Left cardiac atrium (tissue), 4 donors: Measurements from ENCODE around the gene FAM53A. TPM values are rescaled to one million over a fixed set of nuclear protein-coding genes. Genes with fewer than 3 reads are reported as not detected.

ENCODE experiments used
- ATAC-seq, 2 donors: fragments of 200-7000 bp; cut with Tn5 transposase; one replicate each; pipeline ENCODE4 v1.9.1; 2020; ENCODE audit warnings: mild to moderate bottlenecking in 2 of 2, moderate library complexity in 2 of 2
- DNase-seq: peaks from one replicate; pipeline ENCODE4 v3.0.0-alpha.2; 2020
- intact Hi-C, 2 donors: fragments of 100-400 bp; cut with DNase I; formaldehyde crosslinking; loops; one replicate each; pipeline versions ENCODE4 v1.14.1 to v1.15.1; 2022 to 2023
- total RNA-seq, 2 donors: library from RNA; stranded (reverse); fragmentation: NEBNext Ultra II Directional; extraction: Animal tissue kit (Norgen Biotek cat#: 25700); gene quantifications; one replicate each; pipeline ENCODE4 v1.2.1, GENCODE V29; 2021
- donor health status: DM: no; HTN: yes; CAD: no.
- donor health status: DM: no; HTN: yes; CAD: no; lungs with severe emphysema.
- donor health status: DM: yes; HTN: yes; CAD: no.
- donor health status: Dilated cardiomyopathy.

The FAM53A gene
- total RNA-seq, 2 donors from 2014 or later = 1.3 to 1.6 TPM

DNA sequence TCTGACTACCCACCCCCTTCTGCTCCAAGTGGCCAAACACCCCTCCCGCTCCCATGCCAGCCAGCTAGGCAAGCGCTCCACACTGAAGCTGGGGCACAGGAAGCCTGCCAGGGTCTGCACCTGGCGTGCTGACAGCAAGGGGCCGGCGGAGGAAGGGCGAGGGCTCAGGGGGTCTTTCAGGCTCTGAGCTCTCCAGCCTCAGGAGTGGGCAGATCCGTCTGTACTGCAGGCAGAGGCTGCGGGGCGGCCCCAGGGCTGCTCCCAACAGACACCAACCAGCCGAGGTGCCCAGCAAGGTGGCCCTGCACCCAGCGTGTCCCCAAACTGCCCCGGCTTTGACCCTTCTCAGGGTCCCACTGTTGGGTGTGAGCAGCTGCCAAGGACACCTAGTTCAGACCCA, 14.8 kb downstream of the FAM53A start:
- DNase-seq (no peak), ATAC-seq (no peak)
- intact Hi-C loops = no loop called here

GRCh38 chr4:1668488-1668840, 15.6 kb downstream of the FAM53A start:
- intact Hi-C loops = no loop called here
- ATAC-seq (peak in 1 of 2 donors; percentile 14), DNase-seq (no peak)

- DNase-seq = no peak
- peak in 1 of 2 donors; percentile 62 for ATAC-seq
- intact Hi-C loops = no loop called here
Measured at GRCh38 chr4:1667273-1667672, 16.8 kb downstream of the FAM53A start.

DNA sequence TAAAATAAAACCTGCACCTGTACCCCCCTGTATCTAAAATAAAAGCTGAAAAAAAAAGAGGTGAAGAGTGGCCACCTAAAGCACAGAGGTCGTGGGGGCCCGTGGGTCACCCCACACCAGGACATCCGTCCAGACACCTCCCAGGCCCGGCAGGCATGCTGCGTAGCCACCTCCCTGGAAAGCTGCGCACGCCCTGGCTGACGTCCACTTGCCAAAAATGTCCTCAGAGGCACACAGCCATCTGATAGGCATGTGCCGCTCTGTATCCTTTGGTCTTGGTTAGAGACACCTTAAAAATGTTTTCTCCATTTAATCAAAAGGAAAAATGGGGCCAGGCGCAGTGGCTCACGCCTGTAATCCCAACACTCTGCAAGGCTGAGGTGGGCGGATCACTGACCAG, 17.7 kb downstream of the FAM53A start:
- intact Hi-C loops = no loop called here
- ATAC-seq (peak; percentile 74 to 82), DNase-seq (peak; percentile 65)

DNA sequence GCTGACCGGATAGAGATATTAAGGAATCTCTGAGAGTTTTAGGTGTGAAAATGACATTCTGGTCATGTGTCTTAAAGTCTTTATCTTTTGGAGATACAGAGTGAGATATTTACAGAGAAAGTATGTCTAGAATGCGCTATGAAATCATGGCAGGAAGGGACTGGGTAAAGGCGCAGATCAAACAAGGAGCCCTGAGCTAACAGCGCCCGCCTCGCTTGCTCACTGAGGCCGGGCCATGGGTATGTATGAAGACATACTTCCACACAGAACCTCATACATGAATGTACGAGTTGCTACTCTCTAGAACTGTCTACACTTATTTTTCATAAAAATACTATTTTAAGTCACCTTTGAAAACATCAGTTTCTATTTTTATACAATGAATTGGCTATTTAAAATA, 20.0 kb downstream of the FAM53A start:
- intact Hi-C loops = no loop called here
- ATAC-seq (no peak), DNase-seq (no peak)

- intact Hi-C loops = no loop called here
- no peak for DNase-seq
- ATAC-seq = no peak
Measured at GRCh38 chr4:1663549-1663948, 20.6 kb downstream of the FAM53A start.

GRCh38 chr4:1661695-1662094, 22.4 kb downstream of the FAM53A start:
- DNase-seq = no peak
- ATAC-seq = no peak
- intact Hi-C loops = no loop called here

GRCh38 chr4:1660948-1661677, 23.0 kb downstream of the FAM53A start:
- no peak for DNase-seq
- ATAC-seq = no peak
- intact Hi-C loops = no loop called here

- intact Hi-C loops = no loop called here
- ATAC-seq = no peak
- DNase-seq = no peak
Measured at GRCh38 chr4:1659104-1660043, 24.7 kb downstream of the FAM53A start.

DNA sequence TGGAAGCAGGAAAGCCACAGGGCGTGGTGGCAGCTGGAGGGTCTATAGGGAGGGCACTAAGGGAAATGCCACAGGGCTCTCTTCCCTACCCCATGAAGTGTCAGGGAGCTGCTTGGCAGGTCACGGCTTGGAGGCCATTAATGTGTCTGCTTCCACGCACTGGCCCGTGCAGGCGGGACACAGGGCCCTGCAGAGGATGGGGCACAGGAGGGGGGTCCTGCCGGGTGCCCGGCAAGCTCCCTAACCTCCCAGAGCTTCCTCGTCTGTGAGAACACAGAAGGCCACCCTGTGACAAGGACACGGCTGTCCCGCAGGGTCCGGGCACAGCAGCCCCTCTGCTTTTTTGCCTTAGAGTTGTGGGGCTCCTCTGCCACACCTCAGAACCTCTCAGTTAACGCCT, 25.5 kb downstream of the FAM53A start:
- intact Hi-C loops = no loop called here
- ATAC-seq = no peak
- DNase-seq = no peak

- intact Hi-C loops = no loop called here
- DNase-seq (no peak), ATAC-seq (no peak)
Measured at GRCh38 chr4:1658146-1658545, 26.0 kb downstream of the FAM53A start.

GRCh38 chr4:1656986-1657385, 27.1 kb downstream of the FAM53A start:
- intact Hi-C loops = no loop called here
- DNase-seq = no peak
- no peak for ATAC-seq

- DNase-seq (no peak), ATAC-seq (no peak)
- intact Hi-C loops = no loop called here
Measured at GRCh38 chr4:1656132-1656531, 28.0 kb downstream of the FAM53A start.

GRCh38 chr4:1655676-1656075, 28.4 kb downstream of the FAM53A start:
- intact Hi-C loops = no loop called here
- DNase-seq (no peak), ATAC-seq (no peak)

DNA sequence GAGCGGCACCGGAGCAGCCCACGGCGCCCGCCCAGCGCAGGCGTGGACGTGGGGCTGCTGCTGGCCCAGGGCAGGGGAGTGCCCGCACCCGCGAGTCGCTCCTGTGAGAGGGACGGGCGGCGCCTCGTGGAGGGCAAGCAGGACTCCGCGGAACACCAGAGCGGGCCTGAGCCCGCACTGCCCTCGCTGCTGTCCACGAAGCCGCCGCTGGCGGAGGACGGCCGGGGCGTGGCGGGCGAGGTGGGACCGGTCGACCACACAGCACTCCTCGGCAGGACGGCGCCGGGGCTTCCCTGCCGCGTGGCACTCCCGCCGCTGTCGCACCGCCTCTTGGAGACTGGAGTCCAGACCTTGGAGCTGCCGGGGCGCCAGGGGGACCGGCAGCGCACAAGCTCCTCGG, 29.0 kb downstream of the FAM53A start:
- intact Hi-C loops = no loop called here
- no peak for DNase-seq
- ATAC-seq = peak in 1 of 2 donors; percentile 15

DNA sequence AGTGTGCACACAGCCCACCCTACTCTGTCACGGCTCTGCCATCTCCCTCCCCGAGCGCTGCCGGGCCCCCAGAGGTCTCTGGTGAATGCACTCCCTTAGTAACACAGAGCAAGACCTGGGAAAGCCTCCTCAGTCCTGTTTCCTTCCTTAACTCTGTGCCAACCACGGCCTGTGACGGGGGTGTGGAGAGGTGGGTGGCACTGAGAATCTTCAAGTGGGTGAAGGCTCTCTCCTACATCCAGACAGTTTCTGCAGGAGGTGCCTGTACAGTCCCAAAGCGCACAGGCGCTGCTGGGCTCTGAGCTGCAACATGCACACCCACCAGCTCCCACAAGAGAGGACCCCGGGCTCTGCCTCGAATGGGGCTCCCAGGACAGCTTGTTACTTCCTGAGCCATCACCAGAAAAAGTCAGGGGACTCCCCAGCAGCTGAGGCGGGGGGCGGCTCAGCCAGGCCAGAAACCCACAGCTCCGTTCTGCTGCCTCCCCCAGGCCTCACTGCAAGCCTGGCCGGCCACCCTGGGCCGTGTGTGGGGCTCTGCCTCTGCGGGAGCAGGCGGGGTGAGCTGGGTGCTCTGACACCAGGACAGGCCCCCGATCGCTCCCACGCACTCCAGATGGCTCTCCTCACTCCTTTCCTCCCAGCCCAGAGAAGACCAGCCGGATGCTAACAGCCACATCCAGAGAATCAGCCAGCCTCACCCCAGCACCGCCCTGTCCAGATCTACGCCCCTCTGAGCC, 29.7 kb downstream of the FAM53A start:
- ATAC-seq = no peak
- intact Hi-C loops = no loop called here
- DNase-seq = no peak

DNA sequence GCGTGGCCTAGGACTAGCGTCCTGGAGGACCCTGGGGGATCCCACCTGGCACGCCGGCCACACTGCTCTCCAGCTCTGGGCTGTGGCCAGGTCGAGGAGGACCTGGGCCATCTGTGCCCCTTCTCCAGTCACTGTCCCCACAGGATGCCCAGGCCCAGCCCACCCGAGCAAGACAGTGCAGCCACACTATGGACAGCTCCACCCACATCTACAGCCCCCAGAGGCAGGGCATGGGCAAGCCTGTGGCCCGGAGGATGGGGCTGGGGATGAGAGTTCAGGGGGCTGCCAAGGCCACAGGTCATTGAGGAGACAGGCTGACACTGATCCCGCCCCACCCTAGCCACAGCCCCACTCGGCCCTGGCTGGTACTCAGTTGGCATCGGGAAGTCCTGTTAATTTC, 30.3 kb downstream of the FAM53A start:
- intact Hi-C loops = no loop called here
- ATAC-seq (no peak), DNase-seq (no peak)

- ATAC-seq (no peak), DNase-seq (no peak)
- intact Hi-C loops = no loop called here
Measured at GRCh38 chr4:1652088-1652487, 32.0 kb downstream of the FAM53A start.

DNA sequence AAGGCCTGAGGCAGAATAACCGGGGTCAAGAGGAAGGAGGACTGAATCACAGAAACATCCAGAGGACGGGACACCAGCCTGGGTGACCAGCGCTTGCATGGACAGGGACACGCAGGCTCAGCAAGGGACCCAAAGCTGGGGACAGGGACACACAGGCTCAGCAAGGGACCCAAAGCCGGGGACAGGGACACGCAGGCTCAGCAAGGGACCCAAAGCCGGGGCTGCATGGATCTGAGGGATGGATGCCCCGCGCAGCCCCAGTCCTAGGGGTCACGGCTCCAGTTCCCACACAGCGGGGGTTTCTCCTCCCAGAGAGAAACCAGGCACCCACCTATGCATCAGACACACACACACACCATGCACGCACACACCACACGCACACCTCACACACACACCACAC, 32.5 kb downstream of the FAM53A start:
- intact Hi-C loops = no loop called here
- DNase-seq (no peak), ATAC-seq (no peak)

- intact Hi-C loops = no loop called here
- ATAC-seq (no peak), DNase-seq (no peak)
Measured at GRCh38 chr4:1648962-1649361, 35.2 kb downstream of the FAM53A start.
